Measurements from ENCODE around the gene POU5F1.

POU5F1 gene

GRCh38 chr6:31179042-31179386 lies 8.5 kb upstream of the POU5F1 start:
- in situ Hi-C loops (cut with MboI; ENCODE audit: low pct_unique_long_range_greater_than_20kb, low sequenced_read_pairs, unreplicated experiment), result no loop called here
- TF ChIP-seq, protein P1, sequence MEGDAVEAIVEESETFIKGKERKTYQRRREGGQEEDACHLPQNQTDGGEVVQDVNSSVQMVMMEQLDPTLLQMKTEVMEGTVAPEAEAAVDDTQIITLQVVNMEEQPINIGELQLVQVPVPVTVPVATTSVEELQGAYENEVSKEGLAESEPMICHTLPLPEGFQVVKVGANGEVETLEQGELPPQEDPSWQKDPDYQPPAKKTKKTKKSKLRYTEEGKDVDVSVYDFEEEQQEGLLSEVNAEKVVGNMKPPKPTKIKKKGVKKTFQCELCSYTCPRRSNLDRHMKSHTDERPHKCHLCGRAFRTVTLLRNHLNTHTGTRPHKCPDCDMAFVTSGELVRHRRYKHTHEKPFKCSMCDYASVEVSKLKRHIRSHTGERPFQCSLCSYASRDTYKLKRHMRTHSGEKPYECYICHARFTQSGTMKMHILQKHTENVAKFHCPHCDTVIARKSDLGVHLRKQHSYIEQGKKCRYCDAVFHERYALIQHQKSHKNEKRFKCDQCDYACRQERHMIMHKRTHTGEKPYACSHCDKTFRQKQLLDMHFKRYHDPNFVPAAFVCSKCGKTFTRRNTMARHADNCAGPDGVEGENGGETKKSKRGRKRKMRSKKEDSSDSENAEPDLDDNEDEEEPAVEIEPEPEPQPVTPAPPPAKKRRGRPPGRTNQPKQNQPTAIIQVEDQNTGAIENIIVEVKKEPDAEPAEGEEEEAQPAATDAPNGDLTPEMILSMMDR (IDR thresholded peaks at IDR 0.05; ENCODE audit: extremely low read depth, insufficient read depth, missing control alignments), result no peak
- no peak for DNase-seq (ENCODE audit: low spot score)

GRCh38 chr6:31178143-31179041 lies 7.9 kb upstream of the POU5F1 start:
- in situ Hi-C loops (cut with MboI; ENCODE audit: low pct_unique_long_range_greater_than_20kb, low sequenced_read_pairs, unreplicated experiment), result no loop called here
- TF ChIP-seq, protein P1 (IDR thresholded peaks at IDR 0.05; ENCODE audit: extremely low read depth, insufficient read depth, missing control alignments), result no peak
- no peak for DNase-seq (ENCODE audit: low spot score)

DNA sequence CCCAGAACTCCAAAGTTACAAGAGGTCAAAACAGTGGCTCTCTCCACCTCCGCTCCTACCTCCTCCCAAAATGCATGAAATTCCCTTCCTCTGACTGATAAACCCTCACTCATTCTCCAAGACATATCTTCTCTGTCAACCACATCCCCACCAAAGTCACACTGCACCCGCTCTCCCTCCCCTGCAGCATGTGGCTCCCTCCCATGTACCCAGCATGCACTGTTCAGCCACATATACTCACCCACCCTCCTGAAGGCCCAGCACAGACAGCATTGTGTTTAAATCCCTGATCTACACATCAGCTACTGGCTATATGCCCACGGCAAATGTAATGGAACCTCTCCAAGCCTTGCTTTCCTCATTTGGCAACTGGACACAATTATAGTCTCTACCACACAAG lies 5.5 kb upstream of the POU5F1 start:
- TF ChIP-seq, protein P1 (IDR thresholded peaks at IDR 0.05; ENCODE audit: extremely low read depth, insufficient read depth, missing control alignments), result no peak
- in situ Hi-C loops (cut with MboI; ENCODE audit: low pct_unique_long_range_greater_than_20kb, low sequenced_read_pairs, unreplicated experiment), result no loop called here
- DNase-seq (ENCODE audit: low spot score), result no peak

DNA sequence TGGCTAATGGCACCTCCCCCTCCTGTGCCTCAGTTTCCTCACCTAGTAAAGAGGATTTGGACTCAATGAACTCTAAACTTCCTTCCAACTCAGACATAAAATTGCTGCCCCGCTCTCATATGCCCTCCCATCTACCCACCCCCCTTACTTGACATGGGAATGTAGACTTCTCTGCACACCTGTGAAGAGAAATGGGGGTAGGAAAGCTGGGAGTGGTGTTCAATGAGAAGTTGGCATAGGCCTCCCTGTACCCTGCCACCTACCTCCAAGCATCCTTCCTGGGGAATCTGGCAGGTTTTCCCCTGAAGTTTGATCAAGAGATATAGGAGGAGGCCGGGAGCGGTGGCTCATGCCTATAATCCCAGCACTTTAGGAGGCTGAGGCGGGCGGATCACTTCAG lies 3.9 kb upstream of the POU5F1 start:
- in situ Hi-C loops (cut with MboI; ENCODE audit: low pct_unique_long_range_greater_than_20kb, low sequenced_read_pairs, unreplicated experiment), result no loop called here
- TF ChIP-seq, protein P1 (IDR thresholded peaks at IDR 0.05; ENCODE audit: extremely low read depth, insufficient read depth, missing control alignments), result no peak
- no peak for DNase-seq (ENCODE audit: low spot score)

DNA sequence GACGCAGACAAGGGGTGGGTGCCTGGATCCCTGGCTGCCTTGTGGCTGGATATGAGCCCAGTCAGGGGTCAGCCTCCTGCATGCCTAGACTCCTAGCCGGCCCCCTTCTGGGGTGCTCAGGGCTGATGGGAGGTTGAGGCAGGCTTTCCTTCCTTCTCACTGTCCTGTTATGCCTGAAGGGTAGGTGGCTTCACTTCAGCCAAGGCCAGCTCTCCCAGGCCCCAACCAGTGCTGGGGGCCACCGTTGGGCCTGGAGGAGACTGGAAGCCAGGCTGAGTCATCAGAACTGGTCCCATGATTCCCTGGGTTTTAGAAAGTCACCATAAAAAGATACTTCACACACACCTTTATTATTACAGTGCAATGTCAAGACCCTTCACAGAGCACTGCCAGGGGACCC lies 2.9 kb upstream of the POU5F1 start:
- in situ Hi-C loops (cut with MboI; ENCODE audit: low pct_unique_long_range_greater_than_20kb, low sequenced_read_pairs, unreplicated experiment), result no loop called here
- TF ChIP-seq, protein P1 (IDR thresholded peaks at IDR 0.05; ENCODE audit: extremely low read depth, insufficient read depth, missing control alignments), result no peak
- no peak for DNase-seq (ENCODE audit: low spot score)

DNA sequence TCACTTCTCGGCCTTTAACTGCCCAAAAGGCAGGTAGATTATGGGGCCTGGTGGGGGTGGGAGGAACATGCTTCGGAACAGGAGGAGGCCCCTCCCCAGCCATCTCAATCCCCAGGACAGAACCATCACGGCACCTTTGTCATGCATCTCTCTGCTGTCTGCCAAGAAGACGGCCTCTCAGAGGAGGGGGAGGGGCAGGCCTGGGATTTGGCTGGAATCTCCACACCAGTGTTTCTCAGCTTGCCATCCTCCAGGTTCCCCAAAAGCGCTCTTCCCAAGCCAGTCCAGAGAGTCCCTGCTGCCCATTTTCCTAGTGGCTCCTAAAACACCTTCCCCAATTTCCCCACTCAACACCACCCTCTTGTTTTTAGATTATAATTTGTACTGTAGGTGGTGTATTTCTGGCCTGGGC lies 2.5 kb upstream of the POU5F1 start:
- TF ChIP-seq, protein P1 (IDR thresholded peaks at IDR 0.05; ENCODE audit: extremely low read depth, insufficient read depth, missing control alignments), result no peak
- no peak for DNase-seq (ENCODE audit: low spot score)
- in situ Hi-C loops (cut with MboI; ENCODE audit: low pct_unique_long_range_greater_than_20kb, low sequenced_read_pairs, unreplicated experiment), result no loop called here

All from GM13977 (cell line).